ENCODE results near the gene DUSP28. TPM values are rescaled to one million over a fixed set of nuclear protein-coding genes. Genes with fewer than 3 reads are reported as not detected.

DUSP28 gene
- total and polyA plus RNA-seq, 2 of the 8 experiments (the other 6 are each of a cell fraction or from before 2014, with no cell fraction given), result 2.1 to 2.3 TPM

DNA sequence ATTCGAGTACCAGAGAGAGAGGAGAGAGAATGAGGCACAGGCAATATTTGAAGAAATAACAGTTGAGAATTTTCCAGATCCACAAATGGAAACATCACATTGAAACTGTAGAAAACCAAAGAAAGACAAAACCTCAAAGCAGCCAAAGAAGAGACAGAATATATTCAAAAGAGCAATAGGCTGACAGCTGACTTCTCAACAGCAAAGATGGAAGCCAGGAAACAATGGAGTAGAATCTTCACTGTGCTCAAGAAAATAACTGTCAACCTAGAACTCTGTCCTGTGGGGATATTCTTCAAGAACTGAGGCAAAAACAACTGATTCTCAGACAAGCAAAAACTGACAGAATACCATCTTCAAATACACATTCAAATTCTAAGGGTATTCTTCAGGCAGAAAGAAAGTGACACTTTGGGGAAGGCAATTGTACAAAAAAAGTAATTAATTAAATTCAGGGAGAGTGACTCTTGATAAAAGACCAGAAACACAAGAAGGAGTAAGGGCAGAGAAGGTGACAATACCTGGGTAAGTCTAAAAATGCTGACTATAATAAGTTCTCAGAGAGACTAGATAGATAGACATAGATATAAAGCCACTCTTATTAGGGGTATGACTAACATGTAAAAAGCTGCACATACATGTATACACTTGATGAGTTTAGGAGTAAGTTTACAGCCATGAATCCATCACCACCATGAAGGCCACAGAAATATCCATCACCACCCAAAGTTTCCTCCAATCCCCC lies 28.0 kb upstream of the DUSP28 start:
- no peak overlapping the region for H3K18ac ChIP-seq (ENCODE audit: extremely low read depth, low read length)
- 100% methylated on average over 1 of the region's 1 CpG; no CpG with 5 or more reads in 1 of the 2 experiments for WGBS, 2 experiments (ENCODE audit: extremely low coverage in 1 of 2, insufficient coverage in 1 of 2, insufficient read length in 1 of 2, insufficient replicate concordance in 2 of 2, low coverage in 1 of 2, low lambda C conversion rate in 2 of 2, missing lambda C conversion rate in 1 of 2)
- H4K5ac ChIP-seq (ENCODE audit: insufficient read length, low read depth, low read length), result no peak overlapping the region
- H3K9me3 ChIP-seq (ENCODE audit: insufficient read depth in 2 of 2, low read depth in 1 of 2, low read length in 1 of 2), result peaks cover 18 to 36% of the 10 kb centered on the region in 2 experiments
- POLR2A ChIA-PET (ENCODE audit: partially characterized antibody), result no interaction called here
- H2BK20ac ChIP-seq (ENCODE audit: low read length), result no peak overlapping the region
- no peak overlapping the region for H3K27ac ChIP-seq (ENCODE audit: low read depth, low read length)
- no peak for DNase-seq (ENCODE audit: low read depth in 1 of 2, low spot score in 2 of 2)
- CTCF ChIA-PET (ENCODE audit: partially characterized antibody), result interaction anchor here (1.6 kb wide), 1 partner anchor 25 kb away, joined by 4 read pairs; no protein-coding TSS in a partner anchor
- no peak overlapping the region for H3K4me2 ChIP-seq (ENCODE audit: insufficient read depth in 1 of 2, low read depth in 2 of 2, low read length in 2 of 2)
- H2BK12ac ChIP-seq (ENCODE audit: low read depth, low read length), result no peak overlapping the region
- H2AK5ac ChIP-seq (ENCODE audit: low read depth, low read length), result no peak overlapping the region
- H3K4me3 ChIP-seq (ENCODE audit: extremely low read depth in 1 of 4, insufficient read depth in 2 of 4, low read depth in 3 of 4, low read length in 4 of 4), result no peak overlapping the region
- H3K27me3 ChIP-seq (replicated peaks in 1 of 4; ENCODE audit: control insufficient read depth in 3 of 4, extremely low read depth in 1 of 4, insufficient read depth in 3 of 4, low read length in 3 of 4), result no peaks in the 10 kb centered on the region
- H2BK120ac ChIP-seq (replicated peaks; ENCODE audit: low read depth, low read length), result no peak overlapping the region
- H2AFZ ChIP-seq (ENCODE audit: low read length), result no peak overlapping the region
- H2BK15ac ChIP-seq (ENCODE audit: low read length), result no peak overlapping the region
- H3K56ac ChIP-seq (replicated peaks; ENCODE audit: insufficient read length, low read depth, low read length), result no peak overlapping the region
- no peaks in the 10 kb centered on the region for H3K79me1 ChIP-seq (ENCODE audit: low read depth, low read length)
- H3K4me1 ChIP-seq (replicated peaks in 1 of 4; ENCODE audit: control insufficient read depth in 3 of 4, insufficient read depth in 4 of 4, low read length in 3 of 4), result no peaks in the 10 kb centered on the region
- no peak overlapping the region for H3K14ac ChIP-seq (ENCODE audit: insufficient read length)
- no peaks in the 10 kb centered on the region for H4K20me1 ChIP-seq (replicated peaks in 1 of 2; ENCODE audit: control insufficient read depth in 1 of 2, insufficient read depth in 2 of 2, low read length in 2 of 2)
- TF ChIP-seq RAD21 (IDR thresholded peaks at IDR 0.05 in 1 of 2, conservative IDR thresholded peaks at IDR 0.05 in 1 of 2; ENCODE audit: low read depth in 2 of 2, low read length in 2 of 2) (no peak), SP1 (IDR thresholded peaks at IDR 0.05; ENCODE audit: low read depth, low read length) (no peak), SUZ12 (IDR thresholded peaks at IDR 0.05; ENCODE audit: low read length) (no peak), SAP30 (IDR thresholded peaks at IDR 0.05; ENCODE audit: insufficient read depth, insufficient replicate concordance, low read length) (no peak), FOSL1 (IDR thresholded peaks at IDR 0.05; ENCODE audit: insufficient read depth, low read depth, low read length) (no peak), YY1 (IDR thresholded peaks at IDR 0.05; ENCODE audit: low read depth, low read length) (no peak)
- TF ChIP-seq, protein P1, sequence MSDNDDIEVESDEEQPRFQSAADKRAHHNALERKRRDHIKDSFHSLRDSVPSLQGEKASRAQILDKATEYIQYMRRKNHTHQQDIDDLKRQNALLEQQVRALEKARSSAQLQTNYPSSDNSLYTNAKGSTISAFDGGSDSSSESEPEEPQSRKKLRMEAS (IDR thresholded peaks at IDR 0.05), result no peak
- TF ChIP-seq, protein P2, sequence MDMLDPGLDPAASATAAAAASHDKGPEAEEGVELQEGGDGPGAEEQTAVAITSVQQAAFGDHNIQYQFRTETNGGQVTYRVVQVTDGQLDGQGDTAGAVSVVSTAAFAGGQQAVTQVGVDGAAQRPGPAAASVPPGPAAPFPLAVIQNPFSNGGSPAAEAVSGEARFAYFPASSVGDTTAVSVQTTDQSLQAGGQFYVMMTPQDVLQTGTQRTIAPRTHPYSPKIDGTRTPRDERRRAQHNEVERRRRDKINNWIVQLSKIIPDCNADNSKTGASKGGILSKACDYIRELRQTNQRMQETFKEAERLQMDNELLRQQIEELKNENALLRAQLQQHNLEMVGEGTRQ (IDR thresholded peaks at IDR 0.05; ENCODE audit: low read length), result no peak
- H3K23ac ChIP-seq (ENCODE audit: insufficient read length), result no peak overlapping the region
- H3K9ac ChIP-seq (replicated peaks in 1 of 4; ENCODE audit: extremely low read depth in 1 of 4, low read depth in 3 of 4, low read length in 3 of 4), result no peak overlapping the region
- H4K8ac ChIP-seq (ENCODE audit: extremely low read depth, insufficient read depth, low read length), result no peak overlapping the region
- no peak overlapping the region for H2BK5ac ChIP-seq (ENCODE audit: low read depth, low read length)
- no peak for FAIRE-seq
- H4K91ac ChIP-seq (replicated peaks; ENCODE audit: insufficient read length, low read length), result no peak overlapping the region
- peaks cover 5% of the 10 kb centered on the region; the same call in 1 of the 2 replicates for H3K23me2 ChIP-seq (ENCODE audit: low read depth, low read length)
- H3K4ac ChIP-seq (replicated peaks; ENCODE audit: insufficient read length, low read depth, low read length), result no peak overlapping the region
- no peaks in the 10 kb centered on the region; a peak in 3 of 8 replicates for H3K36me3 ChIP-seq (ENCODE audit: control insufficient read depth in 2 of 4, insufficient read depth in 4 of 4, low read length in 3 of 4)
- no peaks in the 10 kb centered on the region for H3K79me2 ChIP-seq (ENCODE audit: control insufficient read depth in 1 of 2, insufficient read depth in 2 of 2, low read length in 2 of 2)

Data from H1 (cell line).